Activated CD8-positive, alpha-beta memory T cell treated with anti-CD3 and anti-CD28 coated beads for 4 hours (primary cell): ENCODE data around the gene SHISA5.
"Not testable (repeated sequence)": the region's sequence is repeated elsewhere in the genome, so short reads cannot be mapped to it uniquely, and the experiment has no call there.

ENCODE experiments used
- DNase-seq, 2 donors: peaks; one replicate each; pipeline ENCODE4 v3.0.0-alpha.2; 2020; ENCODE audit warnings: low read depth in 2 of 2

The SHISA5 gene

DNA sequence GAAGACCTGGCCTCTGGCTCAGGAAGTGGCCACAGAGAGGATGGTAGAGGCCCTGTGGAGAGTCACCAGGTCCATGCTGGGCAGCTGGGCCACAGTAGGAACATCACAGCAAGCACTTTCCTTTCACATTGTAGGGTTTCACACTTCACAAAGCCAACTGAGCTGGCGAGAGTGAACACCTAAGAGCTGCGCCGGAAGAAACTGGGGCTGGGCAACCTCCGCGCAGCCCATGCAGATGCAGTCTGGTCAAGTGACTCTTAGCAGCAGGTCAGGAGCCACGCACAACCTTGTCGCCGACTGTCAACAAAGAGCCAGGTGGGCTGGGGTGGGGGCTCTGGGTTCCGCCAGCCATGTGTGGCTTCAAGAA, 15.3 kb upstream of the SHISA5 start:
- no peak for DNase-seq

DNA sequence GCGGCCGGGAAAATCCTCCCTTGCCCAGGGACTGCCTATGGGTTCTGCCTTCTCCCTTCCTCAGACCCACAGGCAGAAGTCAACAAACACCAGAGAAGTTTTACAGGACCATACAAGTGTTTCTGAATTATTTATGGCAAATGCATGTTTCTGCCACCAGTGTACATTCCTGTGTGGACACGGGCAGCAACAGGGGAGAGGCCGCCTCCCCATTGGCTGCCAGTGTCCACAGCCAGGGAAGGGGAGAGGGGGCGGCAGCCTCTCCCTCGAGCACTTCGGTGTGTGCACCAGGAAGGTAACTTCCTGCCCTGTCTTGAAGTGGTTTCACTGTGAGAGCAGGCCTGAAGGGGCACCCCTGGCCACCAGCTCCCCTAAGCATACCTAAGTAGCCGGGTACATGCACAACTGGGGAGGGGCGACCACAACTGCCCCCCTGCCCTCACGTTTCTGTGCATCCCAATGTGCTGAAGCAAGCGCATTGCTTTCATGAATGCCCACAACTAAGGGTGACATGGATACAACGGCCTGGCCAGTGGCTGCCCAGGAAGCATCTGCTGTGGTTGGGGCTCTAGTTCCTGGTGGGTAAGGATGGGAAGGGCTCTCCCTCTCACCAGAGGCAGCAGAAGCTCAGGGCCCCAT, 14.8 kb upstream of the SHISA5 start:
- DNase-seq, result no peak

DNA sequence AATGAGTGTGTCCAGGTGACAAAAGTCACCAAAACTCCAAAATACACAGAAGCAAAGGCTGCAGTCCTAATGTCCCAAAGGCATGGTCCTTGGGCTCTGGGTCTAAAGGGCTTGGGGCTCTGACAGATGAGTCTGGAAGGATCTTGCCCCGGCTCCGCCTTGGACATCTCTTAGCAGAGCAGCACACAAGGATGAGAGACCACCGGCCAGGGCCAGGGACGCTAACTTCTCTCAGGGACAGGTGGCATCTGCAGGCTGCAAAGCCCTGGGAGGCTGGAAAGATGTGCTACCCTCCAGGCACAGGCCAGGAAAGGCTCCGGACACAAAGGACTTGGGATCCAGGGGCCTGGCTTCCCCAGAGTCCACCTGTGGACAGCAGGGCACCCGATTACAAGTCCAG, 14.1 kb upstream of the SHISA5 start:
- DNase-seq, result no peak

DNA sequence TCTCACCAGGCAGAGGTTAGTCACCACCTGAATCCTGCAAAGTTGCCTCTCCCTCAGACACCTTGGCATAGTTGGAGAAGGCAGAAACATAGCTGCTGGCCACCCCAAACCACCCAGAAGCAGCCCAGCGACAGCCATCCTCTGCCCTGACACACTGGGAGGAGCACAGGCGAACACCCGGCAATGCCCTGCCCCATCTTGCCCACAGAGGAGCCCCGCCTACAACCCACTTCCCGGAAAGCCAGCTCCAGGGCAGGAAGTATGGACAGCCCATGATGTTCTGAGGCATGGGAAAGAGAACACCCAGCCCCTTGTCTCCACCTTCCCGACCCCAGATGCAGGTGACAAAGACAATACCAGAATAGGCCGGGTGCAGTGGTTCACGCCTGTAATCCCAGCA, 12.6 kb upstream of the SHISA5 start:
- DNase-seq, result no peak

DNA sequence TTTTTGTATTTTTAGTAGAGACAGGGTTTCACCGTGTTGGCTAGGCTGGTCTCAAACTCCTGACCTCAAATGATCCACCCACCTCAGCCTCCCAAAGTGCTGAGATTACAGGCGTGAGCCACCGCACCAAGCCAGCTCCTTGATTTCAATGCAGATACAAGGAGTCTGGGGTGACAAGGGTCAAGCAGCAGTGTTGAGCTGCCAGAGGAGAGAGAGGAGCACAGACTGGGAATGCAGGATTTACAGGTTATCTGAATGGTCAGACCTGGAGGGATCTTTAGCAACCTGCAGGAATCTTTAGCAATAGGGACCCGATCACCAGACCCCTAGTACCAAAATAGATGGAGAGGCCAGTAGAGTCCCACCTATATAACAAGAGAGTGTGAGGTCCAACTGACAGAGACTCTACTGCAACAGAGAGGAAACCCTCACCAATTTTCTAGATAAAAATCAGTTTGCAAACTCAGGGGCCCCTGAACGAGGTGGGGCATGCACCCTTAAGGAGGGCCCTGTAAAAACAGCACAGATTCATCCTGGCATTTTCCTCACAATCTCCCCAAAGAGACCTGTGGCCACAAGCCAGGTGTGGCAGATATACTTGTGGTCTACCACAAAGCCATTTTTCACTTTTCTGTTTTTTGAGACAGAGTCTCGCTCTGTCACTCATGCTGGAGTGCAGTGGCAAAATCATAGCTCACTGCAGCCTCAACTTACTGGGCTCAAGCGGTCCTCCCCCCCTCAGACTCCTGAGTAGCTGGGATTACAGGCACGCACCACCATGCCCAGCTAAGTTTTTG, 10.7 kb upstream of the SHISA5 start:
- no peak for DNase-seq

DNA sequence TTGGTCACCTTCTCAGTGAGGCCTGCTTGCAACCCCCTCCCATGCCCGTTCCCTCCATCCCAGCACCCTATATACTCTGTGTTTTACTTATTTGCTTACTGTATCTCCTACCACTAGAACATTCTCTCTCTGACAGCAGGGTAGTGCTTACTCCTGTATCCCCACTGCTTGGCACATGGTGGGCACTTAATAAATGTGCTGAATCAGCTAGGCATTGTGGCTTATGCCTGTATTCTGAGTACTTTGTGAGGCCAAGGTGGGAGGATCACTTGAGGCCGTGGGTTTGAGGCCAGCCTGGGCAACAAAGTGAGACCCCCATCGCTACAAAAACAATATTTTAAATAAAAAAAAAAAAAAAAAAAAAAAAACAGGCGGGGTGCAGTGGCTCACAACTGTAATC, 7.6 kb upstream of the SHISA5 start:
- no peak for DNase-seq

DNA sequence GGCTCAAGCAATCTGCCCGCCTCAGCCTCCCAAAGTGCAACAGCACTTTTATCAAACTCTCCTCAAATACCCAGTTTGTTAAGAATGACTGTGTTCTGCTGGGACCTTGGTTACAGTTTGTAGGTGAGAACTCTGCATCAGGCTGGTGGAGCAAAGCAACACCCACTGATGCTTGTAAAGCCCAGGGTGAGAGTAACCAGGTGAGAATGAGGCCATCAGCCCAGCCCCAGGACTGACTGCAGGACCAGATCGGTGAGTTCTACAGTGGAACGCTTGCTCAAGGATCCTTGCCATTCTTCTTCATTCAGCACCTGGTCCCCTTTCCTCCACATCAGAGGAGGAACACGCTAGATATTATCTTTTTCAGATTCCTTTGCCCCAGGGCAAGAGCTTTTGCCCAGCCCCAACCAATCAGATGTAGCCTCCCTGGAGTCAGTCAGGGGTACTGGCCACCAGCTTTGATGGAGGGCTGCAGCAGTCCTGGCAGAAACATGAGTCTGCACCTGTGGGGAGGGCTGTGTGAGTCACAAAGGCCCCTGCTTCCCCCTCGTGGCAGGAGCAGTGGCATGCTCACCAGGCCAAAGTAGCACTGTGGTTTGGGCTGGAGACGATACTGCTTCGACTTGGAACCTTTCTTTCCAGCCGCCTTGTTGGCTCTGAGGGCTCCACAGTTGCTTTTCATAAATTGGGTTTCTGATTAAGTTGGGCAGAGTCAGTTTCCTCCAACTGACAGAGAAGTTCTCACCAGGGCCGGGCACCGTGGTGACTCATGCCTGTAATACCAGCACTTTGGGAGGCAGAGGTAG, 3.5 kb upstream of the SHISA5 start:
- DNase-seq, result peak; percentile 47 to 63

DNA sequence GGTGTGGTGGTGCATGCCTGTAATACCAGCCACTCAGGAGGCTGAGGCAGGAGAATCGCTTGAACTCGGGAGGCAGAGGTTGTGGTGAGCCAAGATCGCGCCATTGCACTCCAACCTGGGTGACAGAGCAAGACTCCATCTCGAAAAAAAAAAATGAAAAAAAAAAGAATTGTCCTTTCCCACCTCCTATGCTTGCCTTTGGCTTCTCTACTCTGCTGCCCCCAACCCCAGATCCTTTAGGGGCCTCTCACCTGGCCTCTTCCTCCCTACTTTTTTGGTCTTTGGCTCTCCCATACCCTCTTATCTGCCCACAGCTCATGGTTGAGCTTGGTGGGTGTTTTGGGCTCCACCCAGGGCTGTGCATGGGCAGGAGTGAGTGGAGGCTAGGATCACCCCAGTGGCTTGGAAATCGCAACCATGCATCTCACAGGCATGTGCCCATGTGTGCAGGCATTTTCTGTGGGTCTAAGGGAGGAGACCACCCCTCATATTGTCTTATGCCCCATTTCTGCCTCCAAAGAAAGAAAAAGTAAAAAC, 2.1 kb upstream of the SHISA5 start:
- no peak for DNase-seq

DNA sequence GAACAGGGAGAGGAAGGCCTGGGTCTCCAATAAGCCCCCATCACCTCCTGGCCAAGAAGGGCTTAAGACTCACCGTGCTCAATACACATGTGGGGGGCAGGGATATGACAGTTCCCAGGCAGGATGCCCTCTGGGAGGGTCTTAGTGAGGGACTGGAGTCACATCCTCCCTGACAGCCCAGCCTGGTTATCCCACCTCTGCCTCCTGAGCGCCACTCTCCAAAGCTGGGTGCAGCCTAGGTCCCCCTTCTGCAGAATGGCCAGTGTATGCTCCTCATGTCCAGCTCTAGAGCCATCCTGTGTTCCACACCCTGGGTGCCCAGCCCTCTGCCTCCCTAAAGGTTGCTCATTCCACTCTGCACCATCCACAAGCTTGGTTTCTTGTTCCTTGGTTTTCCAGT, 1.2 kb upstream of the SHISA5 start:
- DNase-seq, result no peak

DNA sequence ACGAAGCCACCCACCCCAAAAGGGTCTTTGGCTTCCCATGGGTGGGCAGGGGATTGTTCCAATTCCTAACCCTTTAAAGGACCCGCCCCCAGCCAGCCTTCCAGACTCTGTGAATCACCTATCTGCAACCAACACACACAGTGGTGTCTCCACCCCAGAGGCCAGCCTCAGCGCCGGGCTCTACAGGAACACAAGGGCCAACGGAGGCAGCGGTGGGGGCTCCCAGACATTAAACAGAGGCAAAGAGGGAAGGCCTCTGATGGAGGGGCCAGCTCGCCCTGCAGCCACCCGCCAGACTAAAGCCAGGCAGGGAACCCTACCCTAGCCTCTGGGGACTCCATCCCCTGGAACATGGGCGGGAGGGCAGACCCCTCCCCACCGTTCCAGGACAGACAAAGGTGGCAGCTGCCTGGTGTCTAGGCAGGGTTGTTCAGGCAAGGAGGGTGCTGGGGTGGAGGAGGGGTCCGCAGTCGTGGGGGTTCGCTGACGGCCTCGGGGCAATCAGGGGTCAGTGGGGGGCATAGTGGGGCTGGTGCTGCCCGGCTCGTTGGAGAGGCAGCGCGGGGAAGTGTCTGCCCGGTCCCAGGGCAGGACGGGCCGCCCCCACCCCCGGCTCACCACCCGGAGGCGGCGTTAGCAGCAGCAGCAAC, 448 bp downstream of the SHISA5 start:
- DNase-seq, result no peak

DNA sequence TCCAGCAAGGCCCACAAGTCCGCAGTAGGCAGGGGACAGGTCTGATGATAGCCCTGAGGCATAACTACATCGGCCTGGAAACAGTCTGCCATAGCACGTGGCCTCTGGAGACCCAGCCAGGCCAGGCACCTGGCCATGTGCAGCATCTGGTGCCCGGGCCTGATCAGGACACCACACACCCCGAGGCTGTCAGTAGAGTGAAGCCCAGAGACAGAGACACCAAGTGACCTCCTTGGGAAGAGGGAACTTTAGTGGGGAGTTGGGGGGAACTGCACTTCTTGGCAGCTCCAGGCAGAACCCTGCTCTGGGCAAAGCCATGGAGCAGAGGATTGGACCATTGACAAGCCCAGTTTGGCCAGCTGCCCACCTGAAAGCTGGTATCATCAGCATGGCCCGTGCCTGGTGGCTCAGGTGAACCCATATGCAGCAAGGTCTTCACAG, 1.2 kb downstream of the SHISA5 start:
- DNase-seq, result no peak

DNA sequence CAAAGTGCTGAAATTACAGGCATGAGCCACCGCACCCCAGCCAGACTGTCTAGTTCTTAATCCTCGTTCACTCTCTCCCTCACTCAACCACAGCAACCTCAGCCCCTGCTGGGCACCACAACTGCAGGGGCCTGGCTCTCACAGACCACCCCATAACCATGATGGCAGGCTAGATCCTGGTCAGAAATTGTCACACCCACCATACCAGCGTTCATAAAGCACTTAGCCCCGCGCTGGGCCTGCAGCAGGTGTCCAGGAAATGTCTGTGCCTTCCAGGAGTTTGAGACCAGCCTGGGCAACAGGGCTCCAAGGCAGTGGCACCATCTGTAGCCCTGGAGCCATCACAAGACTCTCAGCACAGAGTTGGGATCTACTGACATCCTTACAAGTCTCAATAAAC, 1.9 kb downstream of the SHISA5 start:
- no peak for DNase-seq

DNA sequence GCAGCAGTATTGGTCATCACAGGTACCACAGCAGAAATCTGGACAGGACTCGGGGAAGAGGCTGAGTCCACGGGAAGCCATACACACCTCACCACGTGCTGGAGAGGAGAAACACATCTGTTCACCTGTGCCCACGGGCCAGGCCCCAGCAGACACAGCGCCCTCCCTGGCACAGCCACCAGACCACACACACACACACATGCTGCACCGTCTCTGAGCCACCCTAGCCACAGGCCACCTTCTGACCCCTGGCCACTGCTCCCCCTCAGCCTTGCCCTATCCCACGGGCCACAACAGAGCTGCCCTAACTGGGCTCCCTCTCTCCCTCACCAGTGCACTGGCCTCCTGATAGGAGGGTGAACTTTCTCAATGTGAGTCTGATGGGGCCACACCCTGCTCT, 2.8 kb downstream of the SHISA5 start:
- DNase-seq, result no peak

DNA sequence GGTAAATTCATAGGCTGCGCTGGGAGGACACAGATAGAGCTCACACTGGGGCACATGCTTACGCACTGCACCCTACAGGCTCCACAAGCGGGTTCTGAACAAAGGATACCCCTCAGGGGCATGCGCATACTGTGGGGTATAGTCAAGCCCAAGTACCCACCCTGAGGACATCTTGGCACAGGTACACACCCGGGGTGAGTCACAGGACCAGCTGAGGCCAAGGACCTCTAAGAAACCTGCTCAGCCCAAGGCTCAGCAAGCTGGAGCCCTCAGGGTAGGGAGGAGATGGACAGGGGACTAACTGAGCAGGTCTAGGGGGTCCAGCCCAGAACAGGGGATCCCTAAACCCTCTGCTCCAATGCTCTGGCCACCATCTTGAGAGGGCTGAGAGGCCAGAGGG, 3.3 kb downstream of the SHISA5 start:
- DNase-seq, result no peak

DNA sequence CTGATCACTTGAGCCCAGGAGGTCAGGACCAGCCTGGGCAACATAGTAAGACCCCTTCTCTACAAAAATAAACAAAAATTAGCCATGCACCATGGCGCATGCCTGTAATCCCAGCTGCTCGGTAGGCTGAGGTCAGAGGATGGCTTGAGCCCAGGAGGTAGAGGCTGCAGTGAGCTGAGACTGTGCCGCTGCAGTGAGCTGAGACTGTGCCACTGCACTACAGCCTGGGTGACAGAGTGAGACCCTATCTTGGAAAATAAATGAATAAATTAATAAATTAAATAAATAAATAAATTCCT, 10.8 kb downstream of the SHISA5 start:
- DNase-seq, result no peak

DNA sequence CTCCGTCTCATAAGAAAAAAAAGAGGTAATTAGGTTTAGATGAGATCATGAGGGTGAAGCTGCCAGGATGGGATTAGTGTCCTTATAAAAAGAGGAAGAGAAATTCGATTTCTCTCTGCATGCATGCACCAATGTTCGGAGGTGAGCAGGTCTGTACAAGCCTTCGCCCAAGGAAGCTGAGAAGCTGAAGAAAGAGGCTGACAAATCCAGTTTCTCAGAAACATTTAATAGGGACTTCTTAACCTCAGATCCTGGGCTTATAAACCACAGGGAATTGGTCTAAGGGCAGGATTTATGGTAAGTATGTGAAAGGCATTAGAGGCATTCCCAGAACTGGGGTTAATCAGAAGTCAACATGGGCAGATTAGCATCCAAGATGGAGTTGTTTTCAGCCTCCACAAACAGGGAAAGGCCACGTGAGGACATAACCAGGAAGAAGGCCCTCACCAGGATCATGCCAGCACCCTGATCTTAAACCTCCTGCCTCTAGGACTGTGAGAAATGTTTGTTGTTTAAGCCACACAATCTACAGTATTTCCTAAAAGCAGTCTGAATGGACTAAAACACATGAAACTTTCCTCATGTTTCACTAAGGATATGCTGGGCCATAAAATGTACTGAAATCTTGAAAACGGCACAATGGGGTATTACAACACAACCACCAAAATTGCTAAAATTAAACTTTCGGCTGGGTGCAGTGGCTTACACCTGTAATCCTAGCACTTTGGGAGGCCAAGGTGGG, 11.3 kb downstream of the SHISA5 start:
- no peak for DNase-seq

DNA sequence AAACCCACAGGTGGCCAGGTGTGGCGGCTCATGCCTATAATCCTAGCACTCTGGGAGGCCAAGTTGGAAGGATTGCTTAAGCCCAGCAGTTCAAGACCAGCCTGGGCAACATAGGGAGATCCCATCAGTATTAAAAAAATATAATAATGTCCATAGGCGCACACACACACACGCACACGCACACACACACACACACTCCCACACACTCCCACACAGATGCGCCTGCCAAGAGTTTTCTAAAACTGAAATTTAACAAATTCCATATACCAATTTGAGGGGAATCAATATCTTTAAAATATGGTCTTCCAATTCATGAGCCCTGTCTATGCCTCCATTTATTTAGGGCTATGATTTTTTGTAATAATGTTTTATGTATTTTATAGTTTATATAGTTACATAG, 17.0 kb downstream of the SHISA5 start:
- DNase-seq, result no peak

DNA sequence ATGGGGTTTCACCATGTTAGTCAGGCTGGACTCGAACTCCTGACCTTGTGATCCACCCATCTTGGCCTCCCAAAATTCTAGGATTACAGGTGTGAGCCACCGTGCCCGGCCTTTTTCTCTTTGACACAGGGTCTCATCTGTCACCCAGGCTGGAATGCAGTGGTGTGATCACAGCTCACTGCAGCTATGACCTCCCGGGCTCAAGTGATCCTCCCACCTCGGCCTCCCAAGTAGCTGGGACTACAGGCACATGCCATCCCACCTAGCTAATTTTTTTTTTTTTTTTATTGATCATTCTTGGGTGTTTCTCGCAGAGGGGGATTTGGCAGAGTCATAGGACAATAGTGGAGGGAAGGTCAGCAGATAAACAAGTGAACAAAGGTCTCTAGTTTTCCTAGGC, 21.2 kb downstream of the SHISA5 start:
- DNase-seq, result not testable (repeated sequence)

DNA sequence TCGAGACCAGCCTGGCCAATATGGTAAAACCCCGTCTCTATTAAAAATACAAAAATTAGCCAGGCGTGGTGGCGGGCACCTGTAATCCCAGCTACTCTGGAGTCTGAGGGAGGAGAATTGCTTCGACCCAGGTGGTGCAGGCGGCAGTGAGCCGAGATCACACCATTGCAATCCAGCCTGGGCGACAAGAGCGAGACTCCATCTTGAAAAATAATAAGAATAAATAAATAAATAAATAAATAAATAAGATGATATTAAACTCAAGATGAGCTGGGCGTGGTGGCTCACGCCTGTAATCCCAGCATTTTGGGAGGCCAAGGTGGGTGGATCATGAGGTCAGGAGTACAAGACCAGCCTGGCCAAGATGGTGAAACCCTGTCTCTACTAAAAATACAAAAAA, 23.1 kb downstream of the SHISA5 start:
- DNase-seq, result not testable (repeated sequence)

DNA sequence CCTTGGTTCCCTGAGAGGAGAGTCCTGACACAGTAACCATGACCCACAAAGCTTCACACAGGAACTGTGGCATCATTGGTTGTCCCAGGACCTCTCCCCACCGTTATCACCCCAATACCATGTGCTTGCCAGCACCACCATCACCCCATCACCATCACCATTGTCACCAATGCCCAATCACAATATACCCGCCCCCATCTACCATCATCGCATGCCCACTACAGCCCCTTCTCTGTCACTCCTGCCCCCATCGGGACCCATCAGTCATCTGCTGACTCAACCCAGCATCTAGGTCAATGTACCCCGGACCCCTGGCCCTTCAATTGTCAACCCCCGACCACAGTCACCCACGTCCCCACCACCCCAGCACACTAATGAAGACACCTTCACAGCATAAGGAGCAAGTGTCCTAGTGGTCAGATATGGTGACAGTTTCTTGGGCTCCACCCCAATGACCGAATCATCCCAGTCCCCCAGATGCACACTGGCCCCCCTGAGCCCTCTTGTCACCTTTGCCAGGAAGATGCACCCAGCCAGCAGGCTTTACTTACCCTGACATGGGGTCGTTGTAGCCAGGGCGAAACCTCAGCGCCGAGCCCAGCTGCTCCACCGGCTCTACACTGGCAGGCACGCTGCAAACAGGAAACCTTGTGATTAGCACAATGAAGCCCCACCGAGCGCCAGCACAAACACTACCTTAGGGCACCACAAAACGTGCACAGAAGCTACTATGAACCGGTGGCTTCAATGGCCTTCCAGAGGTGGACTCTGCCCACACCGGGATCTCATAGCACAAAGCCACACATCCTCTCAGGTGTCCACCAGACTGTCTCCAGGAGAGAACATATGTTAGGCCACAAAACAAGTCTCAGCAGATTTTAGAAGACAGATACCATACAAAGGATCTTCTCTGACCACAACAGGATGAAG, 25.1 kb downstream of the SHISA5 start:
- peak in 1 of 2 donors; percentile 38 for DNase-seq
